Uterus (tissue), 4 donors: ENCODE data around the gene CLTB. TPM values are rescaled to one million over a fixed set of nuclear protein-coding genes. Genes with fewer than 3 reads are reported as not detected.

ENCODE experiments used
- DNase-seq, 2 donors: peaks; one replicate each; pipeline ENCODE4 v3.0.0-alpha.2; 2019 to 2020
- H3K27ac ChIP-seq, 2 donors: fragments of 200-600 bp; sonication (generic); 1 replicate in 1 of 2; 2 replicates in 1 of 2; pipeline ENCODE4 v1.5.1; 2016 to 2018
- H3K27me3 ChIP-seq, 2 donors: fragments of 200-600 bp; sonication (generic); one replicate each; pipeline ENCODE4 v1.5.1; 2018 to 2019; ENCODE audit warnings: control low read depth in 1 of 2
- H3K36me3 ChIP-seq, 2 donors: fragments of 200-600 bp; sonication (generic); one replicate each; pipeline ENCODE4 v1.5.1; 2019; ENCODE audit warnings: control low read depth in 1 of 2
- H3K4me1 ChIP-seq, 2 donors: fragments of 200-600 bp; sonication (generic); one replicate each; pipeline ENCODE4 v1.5.1; 2018 to 2019; ENCODE audit warnings: control low read depth in 1 of 2
- H3K4me3 ChIP-seq, 2 donors: fragments of 200-600 bp; sonication (generic); 1 replicate in 1 of 2; 2 replicates in 1 of 2; pipeline ENCODE4 v1.5.1; 2018 to 2019; ENCODE audit warnings: mild to moderate bottlenecking in 1 of 2
- H3K9me3 ChIP-seq, 2 donors: fragments of 200-600 bp; sonication (generic); one replicate each; pipeline ENCODE4 v1.5.1; 2019; ENCODE audit warnings: control low read depth in 1 of 2
- POLR2A ChIP-seq, 2 donors: fragments of 450-650 bp; IDR thresholded peaks; one replicate each; pipeline ENCODE4 v1.6.1; 2016; ENCODE audit warnings: antibody characterized with exemption in 2 of 2, mild to moderate bottlenecking in 1 of 2, moderate library complexity in 1 of 2
- intact Hi-C: fragments of 100-400 bp; cut with DNase I; formaldehyde crosslinking; loops from one replicate; pipeline ENCODE4 v1.15.1; 2023; ENCODE audit warnings: low total_unique reads
- total RNA-seq, 4 donors: library from RNA; depleted of rRNA in 3 of 4; stranded (reverse); fragments of >200 nt in 3 of 4; gene quantifications; one replicate each; pipeline versions ENCODE4 v1.1.0 to v1.2.4, GENCODE V29; 2014 to 2023
- TF ChIP-seq, protein P1 (sequence below), 4 experiments: fragments of 200-600 bp in 2 of 4; fragments of 450-650 bp in 2 of 4; sonication (generic) in 2 of 4; IDR thresholded peaks; one replicate each; pipeline ENCODE4 v1.5.1; 2016 to 2019; ENCODE audit warnings: antibody characterized with exemption in 4 of 4, mild to moderate bottlenecking in 2 of 4, moderate library complexity in 1 of 4
- donor health status: DM: yes; HTN: yes; CAD: no.

Gene CLTB
- total RNA-seq, 4 donors from 2014 or later: 34.7 to 162 (median 63.4) TPM

DNA sequence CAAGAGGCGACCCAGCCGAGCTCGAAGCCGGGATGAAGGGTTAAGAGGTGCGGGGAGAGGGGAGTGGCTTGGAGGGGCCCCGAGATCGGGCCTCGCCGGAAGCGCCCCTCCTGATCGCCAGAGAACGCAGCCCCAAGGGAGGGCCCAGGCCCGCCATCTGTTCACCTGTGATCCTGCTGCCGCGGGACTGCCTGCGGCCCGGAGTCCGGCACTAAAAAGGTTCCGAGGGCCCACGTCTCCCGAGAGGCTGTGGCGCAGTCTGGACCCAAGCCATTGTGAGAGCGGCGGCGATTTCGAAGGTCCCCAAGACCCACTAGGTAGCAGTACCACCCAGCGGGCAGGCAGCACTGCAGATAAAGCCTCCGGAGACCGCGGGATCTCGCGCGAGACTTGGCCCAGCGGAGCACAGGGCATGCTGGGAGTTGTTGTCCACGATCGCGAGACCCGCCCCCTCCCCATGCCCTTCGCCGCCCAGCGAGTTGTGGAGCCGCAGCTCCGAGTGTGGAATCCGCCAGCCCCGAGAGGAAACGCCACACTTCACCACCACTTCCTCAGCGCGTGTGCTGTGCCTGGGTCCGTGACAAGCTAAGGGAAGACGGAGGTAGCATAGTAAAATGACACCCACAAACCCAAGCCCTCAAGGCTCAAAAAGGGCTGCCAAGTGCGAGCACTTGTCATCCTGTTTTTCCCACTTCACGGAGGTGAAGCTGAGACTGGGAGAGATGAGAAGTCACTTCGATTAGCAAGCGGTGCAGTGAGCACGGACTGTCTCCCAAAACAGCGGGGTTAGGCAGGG lies 54.7 kb downstream of the CLTB start, which contains the start of gene KIAA1191:
KIAA1191 (minus strand) TSS at position 328 of the 796 bp plus-strand sequence. CDS start 2,256 bp downstream, outside the sequence.
- DNase-seq: peak; percentile 91 to 94
- peak; percentile 83 to 86 for TF ChIP-seq POLR2A (IDR thresholded peaks at IDR 0.05)
- TF ChIP-seq, protein P1, sequence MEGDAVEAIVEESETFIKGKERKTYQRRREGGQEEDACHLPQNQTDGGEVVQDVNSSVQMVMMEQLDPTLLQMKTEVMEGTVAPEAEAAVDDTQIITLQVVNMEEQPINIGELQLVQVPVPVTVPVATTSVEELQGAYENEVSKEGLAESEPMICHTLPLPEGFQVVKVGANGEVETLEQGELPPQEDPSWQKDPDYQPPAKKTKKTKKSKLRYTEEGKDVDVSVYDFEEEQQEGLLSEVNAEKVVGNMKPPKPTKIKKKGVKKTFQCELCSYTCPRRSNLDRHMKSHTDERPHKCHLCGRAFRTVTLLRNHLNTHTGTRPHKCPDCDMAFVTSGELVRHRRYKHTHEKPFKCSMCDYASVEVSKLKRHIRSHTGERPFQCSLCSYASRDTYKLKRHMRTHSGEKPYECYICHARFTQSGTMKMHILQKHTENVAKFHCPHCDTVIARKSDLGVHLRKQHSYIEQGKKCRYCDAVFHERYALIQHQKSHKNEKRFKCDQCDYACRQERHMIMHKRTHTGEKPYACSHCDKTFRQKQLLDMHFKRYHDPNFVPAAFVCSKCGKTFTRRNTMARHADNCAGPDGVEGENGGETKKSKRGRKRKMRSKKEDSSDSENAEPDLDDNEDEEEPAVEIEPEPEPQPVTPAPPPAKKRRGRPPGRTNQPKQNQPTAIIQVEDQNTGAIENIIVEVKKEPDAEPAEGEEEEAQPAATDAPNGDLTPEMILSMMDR (IDR thresholded peaks at IDR 0.05): peak in 3 of 4 experiments; percentile 30 to 46 (median 31)
- H3K9me3 ChIP-seq: no peaks in the 10 kb centered on the region
- peak within 1 kb of the TSS; percentile 76 to 99 for H3K4me3 ChIP-seq
- H3K4me1 ChIP-seq: peaks cover 0 to 4% of the 10 kb centered on the region in 2 donors
- peak within 1 kb of the TSS; percentile 70 to 83 for H3K27ac ChIP-seq
- H3K36me3 ChIP-seq: no peaks in the 10 kb centered on the region
- intact Hi-C loops: no loop called here
- H3K27me3 ChIP-seq: no peaks in the 10 kb centered on the region

- Histone ChIP-seq H3K4me1 (peaks cover 0 to 4% of the 10 kb centered on the region in 2 donors), H3K36me3 (no peaks in the 10 kb centered on the region), H3K27ac (peak overlapping the region; percentile 70 to 83), H3K4me3 (peak overlapping the region; percentile 76 to 99), H3K27me3 (no peaks in the 10 kb centered on the region), H3K9me3 (no peaks in the 10 kb centered on the region)
- no peak for DNase-seq
- intact Hi-C loops: no loop called here
- TF ChIP-seq, protein P1 (IDR thresholded peaks at IDR 0.05): no peak
Measured at GRCh38 chr5:176360894-176361436, 55.4 kb downstream of the CLTB start.

DNA sequence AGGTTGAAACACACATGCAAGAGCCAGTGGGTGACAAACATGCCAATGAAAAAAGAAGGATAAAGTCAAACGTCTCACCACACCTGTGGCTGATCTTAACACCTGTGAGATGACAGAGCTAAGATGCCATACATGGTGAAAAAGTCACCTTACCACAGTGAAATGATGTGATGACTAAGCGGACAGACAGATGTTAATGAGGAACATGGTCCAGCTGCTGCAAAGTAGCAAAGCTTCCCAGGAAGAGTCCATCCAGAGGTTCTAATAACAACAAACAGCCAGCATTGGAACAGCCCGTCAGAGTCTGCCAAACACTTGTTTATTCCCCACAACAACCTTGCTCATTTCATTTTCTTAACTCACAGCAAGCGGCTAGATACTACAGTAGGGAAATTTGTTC lies 56.7 kb downstream of the CLTB start:
- DNase-seq: no peak
- H3K36me3 ChIP-seq: no peaks in the 10 kb centered on the region
- peaks cover 0 to 4% of the 10 kb centered on the region in 2 donors for H3K4me1 ChIP-seq
- H3K27me3 ChIP-seq: no peaks in the 10 kb centered on the region
- no peaks in the 10 kb centered on the region for H3K9me3 ChIP-seq
- no peak overlapping the region for H3K4me3 ChIP-seq
- no peak overlapping the region for H3K27ac ChIP-seq
- TF ChIP-seq POLR2A (IDR thresholded peaks at IDR 0.05): no peak
- TF ChIP-seq, protein P1 (IDR thresholded peaks at IDR 0.05): no peak
- intact Hi-C loops: no loop called here

- Histone ChIP-seq H3K27me3 (no peaks in the 10 kb centered on the region), H3K4me1 (peaks cover 0 to 4% of the 10 kb centered on the region in 2 donors), H3K36me3 (no peaks in the 10 kb centered on the region), H3K9me3 (no peaks in the 10 kb centered on the region), H3K27ac (no peak overlapping the region), H3K4me3 (no peak overlapping the region)
- no peak for DNase-seq
- TF ChIP-seq, protein P1 (IDR thresholded peaks at IDR 0.05): no peak
- TF ChIP-seq POLR2A (IDR thresholded peaks at IDR 0.05): no peak
- intact Hi-C loops: no loop called here
Measured at GRCh38 chr5:176356179-176356566, 60.2 kb downstream of the CLTB start.
